Heart left ventricle (tissue), 13 donors: ENCODE measurements around the gene HNRNPUL2.

Experiments
- CTCF ChIP-seq, 12 donors: fragments of 200-600 bp; sonication (generic) in 4 of 12; IDR thresholded peaks; one replicate each; pipeline versions ENCODE4 v1.5.0 to v1.8.0; 2018 to 2022; ENCODE audit warnings: antibody characterized with exemption in 12 of 12, mild to moderate bottlenecking in 5 of 12
- POLR2A ChIP-seq, 2 donors: fragments of 450-650 bp; IDR thresholded peaks; one replicate each; pipeline ENCODE4 v1.6.1; 2017; ENCODE audit warnings: antibody characterized with exemption in 2 of 2, mild to moderate bottlenecking in 2 of 2, moderate library complexity in 2 of 2
- donor health status: ischemic (EF 13 %, LVEDD 7.1; RV severe dilation, severe dysfunction).
- donor health status: DM: no; HTN: yes; CAD: no.
- donor health status: DM: no; HTN: no; CAD: no.
- donor health status: ischemic (EF 25% LVEDD 6.9; RV normal size, moderate dysfunction).
- donor health status: ischemic (EF 25% LVEDD 5.7; RV mildly dilated, moderate dysfunction).
- donor health status: ischemic (EF 35%, LVEDD 5.7; RV mildly dilated, moderate dysfunction).
- donor health status: nonischemic (EF 11% LVEDD 7.7; RV severe dilation, severe dysfunction).
- donor health status: DM: yes; HTN: yes; CAD: no.
- donor health status: PGD.
- donor health status: ischemic (EF 29% LVEDD 5.4; RV normal size, mild dysfunction).
- donor health status: nonischemic (EF 23%, LVEDD 6.1; RV moderate dilation, normal function).

GRCh38 chr11:62705880-62706849 is 21.1 kb downstream of the HNRNPUL2 start:
- TF ChIP-seq CTCF (IDR thresholded peaks at IDR 0.05) (no peak), POLR2A (IDR thresholded peaks at IDR 0.05) (peak in 1 of 2 donors; percentile 60)
